WTC11 (cell line): Measurements from ENCODE around the gene PMEPA1. TPM values are rescaled to one million over a fixed set of nuclear protein-coding genes. Genes with fewer than 3 reads are reported as not detected.
A peak's percentile ranks its signal among the peaks of the same experiment; 100 is the strongest.

Experiments
- ATAC-seq: fragments of 200-7000 bp; cut with Tn5 transposase; 2 replicates; pipeline ENCODE4 v1.10.0; 2021; ENCODE audit warnings: mild to moderate bottlenecking, moderate library complexity
- CTCF ChIA-PET: fragments of 300-600 bp; sonication (Branson Sonifier 250); formaldehyde crosslinking; loops from one replicate; lab custom pipeline; 2021; ENCODE audit warnings: antibody characterized with exemption; lab: Charles Lee
- POLR2A ChIA-PET: fragments of 350-600 bp; sonication (Branson Sonifier 250); formaldehyde crosslinking; loops from one replicate; lab custom pipeline; 2021; ENCODE audit warnings: antibody characterized with exemption; lab: Charles Lee
- DNase-seq: peaks from one replicate; pipeline ENCODE4 v3.0.0; 2021; ENCODE audit warnings: low spot score
- H3K27ac Mint-ChIP-seq: 2 replicates; pipeline ENCODE4 v1.8.0; 2021; ENCODE audit warnings: mixed read lengths
- H3K27me3 Mint-ChIP-seq: 2 replicates; pipeline ENCODE4 v1.8.0; 2021; ENCODE audit warnings: low read depth, mild to moderate bottlenecking, moderate library complexity, mixed read lengths
- H3K36me3 Mint-ChIP-seq: 2 replicates; pipeline ENCODE4 v1.8.0; 2021; ENCODE audit warnings: mixed read lengths
- H3K4me1 Mint-ChIP-seq: 2 replicates; pipeline ENCODE4 v1.8.0; 2022; ENCODE audit warnings: mixed read lengths
- H3K4me3 Mint-ChIP-seq: 2 replicates; pipeline ENCODE4 v1.8.0; 2021; ENCODE audit warnings: mild to moderate bottlenecking, moderate library complexity, mixed read lengths
- H3K9me3 Mint-ChIP-seq: 2 replicates; pipeline ENCODE4 v1.8.0; 2021; ENCODE audit warnings: mixed read lengths
- AR ChIP-seq: fragments of 250-450 bp; sonication (Bioruptor Pico); IDR thresholded peaks from 2 replicates; pipeline ENCODE4 v1.9.0; 2021; ENCODE audit warnings: mild to moderate bottlenecking
- CBFB ChIP-seq: sonication (generic); formaldehyde crosslinking; IDR thresholded peaks from 2 replicates; pipeline ENCODE4 v1.8.1; 2022; ENCODE audit warnings: mild to moderate bottlenecking, low read depth, missing genetic modification reagents
- E2F5 ChIP-seq: sonication (generic); formaldehyde crosslinking; IDR thresholded peaks from 2 replicates; pipeline ENCODE4 v1.8.1; 2022; ENCODE audit warnings: mild to moderate bottlenecking, moderate library complexity, missing genetic modification reagents
- ELF4 ChIP-seq: sonication (generic); formaldehyde crosslinking; IDR thresholded peaks from 2 replicates; pipeline ENCODE4 v1.8.1; 2022; ENCODE audit warnings: low read depth, mild to moderate bottlenecking, moderate library complexity, missing genetic modification reagents
- EMX1 ChIP-seq: fragments of 250-450 bp; sonication (Bioruptor Pico); IDR thresholded peaks from 2 replicates; pipeline ENCODE4 v1.8.0; 2021; ENCODE audit warnings: mild to moderate bottlenecking
- FOXJ3 ChIP-seq: sonication (generic); formaldehyde crosslinking; IDR thresholded peaks from 2 replicates; pipeline ENCODE4 v1.9.0; 2021; ENCODE audit warnings: missing genetic modification reagents, mild to moderate bottlenecking, borderline replicate concordance
- GTF2I ChIP-seq: fragments of 250-450 bp; sonication (Bioruptor Pico); conservative IDR thresholded peaks from 2 replicates; pipeline ENCODE4 v1.4.0; 2021; ENCODE audit warnings: mild to moderate bottlenecking
- HMGA2 ChIP-seq: fragments of 250-450 bp; sonication (Bioruptor Pico); IDR thresholded peaks from 2 replicates; pipeline ENCODE4 v1.4.0; 2021; ENCODE audit warnings: mild to moderate bottlenecking, moderate library complexity
- IRF2 ChIP-seq: sonication (generic); formaldehyde crosslinking; IDR thresholded peaks from 2 replicates; pipeline ENCODE4 v1.8.0; 2022; ENCODE audit warnings: low read depth, missing genetic modification reagents, borderline replicate concordance
- JAZF1 ChIP-seq: fragments of 250-450 bp; sonication (Bioruptor Pico); IDR thresholded peaks from 2 replicates; pipeline ENCODE4 v1.9.0; 2021; ENCODE audit warnings: moderate library complexity, mild to moderate bottlenecking, inconsistent platforms
- KAT7 ChIP-seq: sonication (generic); formaldehyde crosslinking; IDR thresholded peaks from 2 replicates; pipeline ENCODE4 v1.8.1; 2023; ENCODE audit warnings: missing genetic modification reagents, mild to moderate bottlenecking, borderline replicate concordance
- NFATC4 ChIP-seq: fragments of 250-450 bp; sonication (Bioruptor Pico); IDR thresholded peaks from 2 replicates; pipeline ENCODE4 v1.9.0; 2021; ENCODE audit warnings: mild to moderate bottlenecking
- NFYB ChIP-seq: sonication (generic); formaldehyde crosslinking; conservative IDR thresholded peaks from 2 replicates; pipeline ENCODE4 v1.8.0; 2022; ENCODE audit warnings: low read depth, missing genetic modification reagents
- NR2C2 ChIP-seq: sonication (generic); formaldehyde crosslinking; IDR thresholded peaks from 2 replicates; pipeline ENCODE4 v1.8.0; 2022; ENCODE audit warnings: mild to moderate bottlenecking, missing genetic modification reagents
- SMAD4 ChIP-seq: sonication (generic); formaldehyde crosslinking; IDR thresholded peaks from 2 replicates; pipeline ENCODE4 v1.8.0; 2022; ENCODE audit warnings: mild to moderate bottlenecking, missing genetic modification reagents
- SOX15 ChIP-seq: fragments of 250-450 bp; sonication (Bioruptor Pico); IDR thresholded peaks from 2 replicates; pipeline ENCODE4 v1.9.0; 2021; ENCODE audit warnings: mild to moderate bottlenecking
- ZNF232 ChIP-seq: sonication (generic); formaldehyde crosslinking; IDR thresholded peaks from 2 replicates; pipeline ENCODE4 v1.8.0; 2022; ENCODE audit warnings: mild to moderate bottlenecking, missing genetic modification reagents
- ZNF317 ChIP-seq: sonication (generic); formaldehyde crosslinking; IDR thresholded peaks from 2 replicates; pipeline ENCODE4 v1.8.1; 2023; ENCODE audit warnings: low read depth, mild to moderate bottlenecking, moderate library complexity, missing genetic modification reagents, borderline replicate concordance
- ZNF396 ChIP-seq: fragments of 250-450 bp; sonication (Bioruptor Pico); IDR thresholded peaks from 2 replicates; pipeline ENCODE4 v1.8.0; 2021; ENCODE audit warnings: mild to moderate bottlenecking, moderate library complexity, borderline replicate concordance
- ZNF425 ChIP-seq: fragments of 250-450 bp; sonication (Bioruptor Pico); conservative IDR thresholded peaks from 2 replicates; pipeline ENCODE4 v1.9.0; 2021; ENCODE audit warnings: mild to moderate bottlenecking
- ZNF512 ChIP-seq: sonication (generic); formaldehyde crosslinking; IDR thresholded peaks from 2 replicates; pipeline ENCODE4 v1.8.1; 2022; ENCODE audit warnings: missing genetic modification reagents, borderline replicate concordance
- ZNF532 ChIP-seq: fragments of 250-450 bp; sonication (Bioruptor Pico); IDR thresholded peaks from 2 replicates; pipeline ENCODE4 v1.9.0; 2021; ENCODE audit warnings: mild to moderate bottlenecking, borderline replicate concordance
- total RNA-seq: library from RNA; stranded (reverse); gene quantifications from 3 replicates; pipeline ENCODE4 v1.2.3, GENCODE V29; 2021

Gene PMEPA1
- total RNA-seq, 1 experiment from 2014 or later: 40.6 TPM

- ATAC-seq: no peak
- ChIA-PET POLR2A (no interaction called here), CTCF (interaction anchor here (1.5 kb wide), 1 partner anchor 36 kb away, joined by 5 read pairs; no protein-coding TSS in a partner anchor)
- DNase-seq: no peak
- H3K4me3 Mint-ChIP-seq: no peak overlapping the region
- H3K9me3 Mint-ChIP-seq: no peaks in the 10 kb centered on the region
- H3K4me1 Mint-ChIP-seq: peaks cover 35% of the 10 kb centered on the region
- no peaks in the 10 kb centered on the region for H3K27me3 Mint-ChIP-seq
- H3K36me3 Mint-ChIP-seq: peaks cover 23% of the 10 kb centered on the region; the same call in 1 of the 2 replicates
- no peak for TF ChIP-seq NFYB (CRISPR knock-in tag)
- no peak for TF ChIP-seq ZNF232 (CRISPR knock-in tag)
- TF ChIP-seq SOX15 (CRISPR knock-in tag): no peak
- TF ChIP-seq GTF2I (CRISPR knock-in tag): no peak
- TF ChIP-seq HMGA2: no peak
- no peak for TF ChIP-seq CBFB (CRISPR knock-in tag)
- TF ChIP-seq EMX1 (CRISPR knock-in tag): no peak
- no peak for TF ChIP-seq ZNF396 (CRISPR knock-in tag)
- TF ChIP-seq ZNF425: no peak
- TF ChIP-seq E2F5 (CRISPR knock-in tag): no peak
- no peak for TF ChIP-seq IRF2
- TF ChIP-seq ZNF532: no peak
- no peak for TF ChIP-seq ZNF512 (CRISPR knock-in tag)
- no peak for TF ChIP-seq ELF4
- TF ChIP-seq NR2C2 (CRISPR knock-in tag): no peak
- no peak for TF ChIP-seq NFATC4 (CRISPR knock-in tag)
- TF ChIP-seq FOXJ3 (CRISPR knock-in tag): no peak
- H3K27ac Mint-ChIP-seq: no peak overlapping the region
These were observed 51.4 kb downstream of the PMEPA1 start for GRCh38 chr20:57658447-57658832.

GRCh38 chr20:57657535-57658446 is 52.0 kb downstream of the PMEPA1 start:
- no peaks in the 10 kb centered on the region for H3K9me3 Mint-ChIP-seq
- TF ChIP-seq ELF4 (no peak), AR (CRISPR knock-in tag) (no peak), ZNF317 (no peak), KAT7 (CRISPR knock-in tag) (no peak), JAZF1 (CRISPR knock-in tag) (no peak), ZNF512 (CRISPR knock-in tag) (no peak), SMAD4 (CRISPR knock-in tag) (no peak)
- TF ChIP-seq, all 79 proteins: peak for 0
- Mint-ChIP-seq H3K36me3 (peaks cover 23% of the 10 kb centered on the region; the same call in 1 of the 2 replicates), H3K4me1 (peaks cover 31% of the 10 kb centered on the region), H3K27me3 (no peaks in the 10 kb centered on the region), H3K27ac (no peak overlapping the region), H3K4me3 (no peak overlapping the region)
- CTCF ChIA-PET: no interaction called here
- POLR2A ChIA-PET: no interaction called here
- DNase-seq (peak; percentile 7), ATAC-seq (no peak)
